ENCODE data around the gene NID2. TPM values are rescaled to one million over a fixed set of nuclear protein-coding genes. Genes with fewer than 3 reads are reported as not detected.

Gene NID2
- total RNA-seq, 1 experiment from 2014 or later: 0.49 TPM

GRCh38 chr14:52089218-52089617 lies 20.4 kb upstream of the NID2 start:
- H3K4me3 ChIP-seq: no peak overlapping the region
- no peaks in the 10 kb centered on the region for H3K27me3 ChIP-seq
- H3K9me3 ChIP-seq (replicated peaks): no peaks in the 10 kb centered on the region
- no peak for DNase-seq
- H3K36me3 ChIP-seq: no peaks in the 10 kb centered on the region
- H3K4me1 ChIP-seq: peaks cover 6% of the 10 kb centered on the region; the same call in 1 of the 2 replicates
- no peak overlapping the region for H3K27ac ChIP-seq

GRCh38 chr14:52086711-52087110 lies 17.9 kb upstream of the NID2 start:
- no peaks in the 10 kb centered on the region for H3K9me3 ChIP-seq (replicated peaks)
- DNase-seq: peak in 1 of 2 experiments; percentile 19
- no peaks in the 10 kb centered on the region for H3K27me3 ChIP-seq
- H3K4me1 ChIP-seq: peaks cover 6% of the 10 kb centered on the region; the same call in 1 of the 2 replicates
- H3K4me3 ChIP-seq: no peak overlapping the region
- H3K27ac ChIP-seq: no peak overlapping the region
- no peaks in the 10 kb centered on the region for H3K36me3 ChIP-seq

- DNase-seq: no peak
- H3K4me1 ChIP-seq: peaks cover 13% of the 10 kb centered on the region
Observed at GRCh38 chr14:52082903-52083302, 14.0 kb upstream of the NID2 start.

GRCh38 chr14:52081964-52082363 lies 13.1 kb upstream of the NID2 start:
- H3K27me3 ChIP-seq: no peaks in the 10 kb centered on the region
- no peak overlapping the region for H3K4me3 ChIP-seq
- DNase-seq: no peak
- H3K9me3 ChIP-seq (replicated peaks): no peaks in the 10 kb centered on the region
- peaks cover 10% of the 10 kb centered on the region for H3K4me1 ChIP-seq
- no peaks in the 10 kb centered on the region for H3K36me3 ChIP-seq
- no peak overlapping the region for H3K27ac ChIP-seq

More at GRCh38 chr14:52082903-52083302, 14.0 kb upstream of the NID2 start:
- no peaks in the 10 kb centered on the region for H3K9me3 ChIP-seq (replicated peaks)
- no peaks in the 10 kb centered on the region for H3K36me3 ChIP-seq
- no peak overlapping the region for H3K4me3 ChIP-seq
- H3K27me3 ChIP-seq: no peaks in the 10 kb centered on the region
- no peak overlapping the region for H3K27ac ChIP-seq

- peak in 1 of 2 experiments; percentile 4 for DNase-seq
- H3K27ac ChIP-seq: no peak overlapping the region
Observed at GRCh38 chr14:52080808-52081755, 12.2 kb upstream of the NID2 start.

GRCh38 chr14:52080158-52080800 lies 11.4 kb upstream of the NID2 start:
- Histone ChIP-seq H3K27me3 (no peaks in the 10 kb centered on the region), H3K36me3 (no peaks in the 10 kb centered on the region), H3K4me3 (no peak overlapping the region), H3K27ac (no peak overlapping the region), H3K9me3 (replicated peaks) (no peaks in the 10 kb centered on the region), H3K4me1 (peaks cover 7% of the 10 kb centered on the region)
- DNase-seq: no peak

More at GRCh38 chr14:52080808-52081755, 12.2 kb upstream of the NID2 start:
- H3K27me3 ChIP-seq: no peaks in the 10 kb centered on the region
- no peaks in the 10 kb centered on the region for H3K36me3 ChIP-seq
- peaks cover 7% of the 10 kb centered on the region for H3K4me1 ChIP-seq
- no peak overlapping the region for H3K4me3 ChIP-seq
- no peaks in the 10 kb centered on the region for H3K9me3 ChIP-seq (replicated peaks)

- no peaks in the 10 kb centered on the region for H3K36me3 ChIP-seq
- H3K4me1 ChIP-seq: peaks cover 7% of the 10 kb centered on the region
- peak overlapping the region; percentile 18; the same call in 1 of the 2 replicates for H3K27ac ChIP-seq
- H3K9me3 ChIP-seq (replicated peaks): no peaks in the 10 kb centered on the region
- H3K27me3 ChIP-seq: no peaks in the 10 kb centered on the region
- DNase-seq: no peak
- H3K4me3 ChIP-seq: no peak overlapping the region
Observed at GRCh38 chr14:52079239-52079959, 10.5 kb upstream of the NID2 start.

- Histone ChIP-seq H3K27me3 (no peaks in the 10 kb centered on the region), H3K9me3 (replicated peaks) (no peaks in the 10 kb centered on the region), H3K36me3 (no peaks in the 10 kb centered on the region), H3K27ac (no peak overlapping the region), H3K4me1 (peaks cover 7% of the 10 kb centered on the region), H3K4me3 (no peak overlapping the region)
- DNase-seq: no peak
Observed at GRCh38 chr14:52078721-52079120, 9.9 kb upstream of the NID2 start.

GRCh38 chr14:52078095-52078531 lies 9.3 kb upstream of the NID2 start:
- DNase-seq: no peak
- H3K27me3 ChIP-seq: no peaks in the 10 kb centered on the region

GRCh38 chr14:52077256-52077979 lies 8.6 kb upstream of the NID2 start:
- Histone ChIP-seq H3K27ac (no peak overlapping the region), H3K4me1 (peaks cover 7% of the 10 kb centered on the region), H3K4me3 (no peak overlapping the region), H3K27me3 (no peaks in the 10 kb centered on the region), H3K9me3 (replicated peaks) (no peaks in the 10 kb centered on the region), H3K36me3 (no peaks in the 10 kb centered on the region)
- no peak for DNase-seq

More at GRCh38 chr14:52078095-52078531, 9.3 kb upstream of the NID2 start:
- H3K4me3 ChIP-seq: no peak overlapping the region
- no peaks in the 10 kb centered on the region for H3K9me3 ChIP-seq (replicated peaks)
- no peak overlapping the region for H3K27ac ChIP-seq
- no peaks in the 10 kb centered on the region for H3K36me3 ChIP-seq
- peaks cover 7% of the 10 kb centered on the region for H3K4me1 ChIP-seq

GRCh38 chr14:52076334-52076733 lies 7.5 kb upstream of the NID2 start:
- no peaks in the 10 kb centered on the region for H3K9me3 ChIP-seq (replicated peaks)
- no peak overlapping the region for H3K27ac ChIP-seq
- H3K4me3 ChIP-seq: no peak overlapping the region
- peaks cover 7% of the 10 kb centered on the region for H3K4me1 ChIP-seq
- H3K27me3 ChIP-seq: no peaks in the 10 kb centered on the region
- DNase-seq: no peak
- H3K36me3 ChIP-seq: no peaks in the 10 kb centered on the region

GRCh38 chr14:52075371-52075770 lies 6.5 kb upstream of the NID2 start:
- no peaks in the 10 kb centered on the region for H3K36me3 ChIP-seq
- H3K4me1 ChIP-seq: peaks cover 7% of the 10 kb centered on the region
- no peaks in the 10 kb centered on the region for H3K27me3 ChIP-seq
- no peak for DNase-seq
- no peaks in the 10 kb centered on the region for H3K9me3 ChIP-seq (replicated peaks)
- H3K27ac ChIP-seq: no peak overlapping the region
- H3K4me3 ChIP-seq: no peak overlapping the region

- Histone ChIP-seq H3K27ac (no peak overlapping the region), H3K36me3 (no peaks in the 10 kb centered on the region), H3K4me3 (no peak overlapping the region), H3K27me3 (no peaks in the 10 kb centered on the region), H3K9me3 (replicated peaks) (no peaks in the 10 kb centered on the region), H3K4me1 (peaks cover 4% of the 10 kb centered on the region; the same call in 1 of the 2 replicates)
- no peak for DNase-seq
Observed at GRCh38 chr14:52073251-52073650, 4.4 kb upstream of the NID2 start.

- H3K4me1 ChIP-seq: peaks cover 4% of the 10 kb centered on the region; the same call in 1 of the 2 replicates
- no peak overlapping the region for H3K27ac ChIP-seq
- DNase-seq: no peak
- H3K4me3 ChIP-seq: no peak overlapping the region
- no peaks in the 10 kb centered on the region for H3K36me3 ChIP-seq
- no peaks in the 10 kb centered on the region for H3K9me3 ChIP-seq (replicated peaks)
- H3K27me3 ChIP-seq: no peaks in the 10 kb centered on the region
Observed at GRCh38 chr14:52072266-52072780, 3.5 kb upstream of the NID2 start.
